K562 (cell line): ENCODE results near the gene PAF1. TPM values are rescaled to one million over a fixed set of nuclear protein-coding genes. Genes with fewer than 3 reads are reported as not detected.

Source experiments
- ATF1 ChIP-seq, 2 experiments: fragments of 450-650 bp in 1 of 2; IDR thresholded peaks; 2 replicates each; pipeline ENCODE4 v1.6.1; 2016; ENCODE audit warnings: missing compliant biosample characterization in 1 of 2, missing genetic modification characterization in 1 of 2
- CC2D1A ChIP-seq: fragments of 450-650 bp; IDR thresholded peaks from 2 replicates; pipeline ENCODE4 v1.6.1; 2017; ENCODE audit warnings: mild to moderate bottlenecking
- CCNT2 ChIP-seq: IDR thresholded peaks from 2 replicates; pipeline ENCODE4 v1.6.1; 2011; ENCODE audit warnings: borderline replicate concordance, low read depth, mild to moderate bottlenecking, moderate library complexity, mixed read lengths, low read length; ENCODE audit not compliant: insufficient read length; ENCODE audit errors: extremely low read depth
- E2F4 ChIP-seq: sonication (generic); formaldehyde crosslinking; IDR thresholded peaks from 2 replicates; pipeline ENCODE4 v1.8.0; 2022; ENCODE audit warnings: mild to moderate bottlenecking, low read depth, missing genetic modification reagents
- HCFC1 ChIP-seq: IDR thresholded peaks from 2 replicates; pipeline ENCODE4 v1.6.1; 2012; ENCODE audit warnings: low read depth, low read length, improper control_type of control experiment
- KAT7 ChIP-seq: sonication (generic); formaldehyde crosslinking; IDR thresholded peaks from 2 replicates; pipeline ENCODE4 v1.8.0; 2022; ENCODE audit warnings: missing genetic modification reagents, mild to moderate bottlenecking, borderline replicate concordance
- MBD2 ChIP-seq: sonication (generic); IDR thresholded peaks from 2 replicates; pipeline ENCODE4 v1.6.1; 2016; ENCODE audit warnings: low read depth, borderline replicate concordance
- PHF20 ChIP-seq: fragments of 450-650 bp; IDR thresholded peaks from 2 replicates; pipeline ENCODE4 v1.6.1; 2018; ENCODE audit not compliant: partially characterized antibody
- PHF21A ChIP-seq: fragments of 450-650 bp; IDR thresholded peaks from 2 replicates; pipeline ENCODE4 v1.6.1; 2017; ENCODE audit warnings: low read depth, borderline replicate concordance
- PML ChIP-seq: IDR thresholded peaks from 2 replicates; pipeline ENCODE4 v1.6.1; 2012; ENCODE audit warnings: low read length, inconsistent platforms
- PPARD ChIP-seq: fragments of 250-450 bp; sonication (Bioruptor Pico); IDR thresholded peaks from 2 replicates; pipeline ENCODE4 v1.8.0; 2022; ENCODE audit warnings: inconsistent platforms, mild to moderate bottlenecking, moderate library complexity
- RBFOX2 ChIP-seq: fragments of 200-400 bp; formaldehyde crosslinking; IDR thresholded peaks from 2 replicates; pipeline ENCODE4 v1.6.1; 2017; ENCODE audit warnings: low read depth, mild to moderate bottlenecking, low read length, moderate library complexity
- RBM22 ChIP-seq: fragments of 200-400 bp; formaldehyde crosslinking; IDR thresholded peaks from 2 replicates; pipeline ENCODE4 v1.6.1; 2018; ENCODE audit warnings: low read length, low read depth; ENCODE audit not compliant: poor library complexity, severe bottlenecking
- RUNX1 ChIP-seq: sonication (generic); IDR thresholded peaks from 2 replicates; pipeline ENCODE4 v1.6.1; 2016; ENCODE audit warnings: antibody characterized with exemption, low read depth
- SMAD3 ChIP-seq: fragments of 450-650 bp; formaldehyde crosslinking; conservative IDR thresholded peaks from 2 replicates; pipeline ENCODE4 v1.4.0; 2020; ENCODE audit warnings: mild to moderate bottlenecking
- STAT5A ChIP-seq: IDR thresholded peaks from 2 replicates; pipeline ENCODE4 v1.6.1; 2012; ENCODE audit warnings: low read length, inconsistent platforms, borderline replicate concordance
- ZNF253 ChIP-seq: fragments of 250-450 bp; sonication (Bioruptor Pico); conservative IDR thresholded peaks from 2 replicates; pipeline ENCODE4 v1.6.1; 2021; ENCODE audit warnings: mild to moderate bottlenecking
- polyA plus RNA-seq, 8 experiments: library from polyadenylated mRNA; depleted of rRNA in 4 of 8; stranded (reverse) in 5 of 8; unstranded in 3 of 8; fragments of >200 nt; fragmentation: Nextera tagmentation in 2 of 8; fragmentation: Illumina TruSeq in 1 of 8; extraction: Ambion mirVana in 2 of 8; extraction: Trizol in 1 of 8; gene quantifications; 2 replicates each; pipeline versions ENCODE4 v1.2.1 to v1.2.3, GENCODE V29; 2011 to 2014; ENCODE audit warnings: inconsistent platforms in 1 of 8, missing spikeins in 1 of 8
- total RNA-seq, 7 experiments: library from RNA; depleted of rRNA in 6 of 7; stranded (reverse); fragments of >200 nt in 6 of 7; fragmentation: Illumina TruSeq in 2 of 7; extraction: Trizol in 2 of 7; gene quantifications; 2 replicates each; pipeline versions ENCODE4 v1.2.1 to v1.2.3, GENCODE V29; 2011 to 2021; ENCODE audit warnings: low replicate concordance in 1 of 7
- TF ChIP-seq, protein P1 (sequence below): fragments of 250-450 bp; sonication (Bioruptor Pico); IDR thresholded peaks from 2 replicates; pipeline ENCODE4 v1.8.0; 2022; ENCODE audit warnings: inconsistent platforms
- TF ChIP-seq, protein P2 (sequence below), 2 experiments: IDR thresholded peaks; 2 replicates each; pipeline ENCODE4 v1.6.1; 2012; ENCODE audit warnings: improper control_type of control experiment in 2 of 2, low read depth in 2 of 2, low read length in 2 of 2, borderline replicate concordance in 1 of 2
- TF ChIP-seq, protein P3 (sequence below): sonication (generic); formaldehyde crosslinking; IDR thresholded peaks from 2 replicates; pipeline ENCODE4 v1.8.0; 2022; ENCODE audit warnings: missing genetic modification reagents, mild to moderate bottlenecking, borderline replicate concordance

Gene PAF1
- total and polyA plus RNA-seq, 9 of the 15 experiments (the other 6 are each of a cell fraction or from before 2014, with no cell fraction given) = 1.5 to 45.0 (median 33.8) TPM

DNA sequence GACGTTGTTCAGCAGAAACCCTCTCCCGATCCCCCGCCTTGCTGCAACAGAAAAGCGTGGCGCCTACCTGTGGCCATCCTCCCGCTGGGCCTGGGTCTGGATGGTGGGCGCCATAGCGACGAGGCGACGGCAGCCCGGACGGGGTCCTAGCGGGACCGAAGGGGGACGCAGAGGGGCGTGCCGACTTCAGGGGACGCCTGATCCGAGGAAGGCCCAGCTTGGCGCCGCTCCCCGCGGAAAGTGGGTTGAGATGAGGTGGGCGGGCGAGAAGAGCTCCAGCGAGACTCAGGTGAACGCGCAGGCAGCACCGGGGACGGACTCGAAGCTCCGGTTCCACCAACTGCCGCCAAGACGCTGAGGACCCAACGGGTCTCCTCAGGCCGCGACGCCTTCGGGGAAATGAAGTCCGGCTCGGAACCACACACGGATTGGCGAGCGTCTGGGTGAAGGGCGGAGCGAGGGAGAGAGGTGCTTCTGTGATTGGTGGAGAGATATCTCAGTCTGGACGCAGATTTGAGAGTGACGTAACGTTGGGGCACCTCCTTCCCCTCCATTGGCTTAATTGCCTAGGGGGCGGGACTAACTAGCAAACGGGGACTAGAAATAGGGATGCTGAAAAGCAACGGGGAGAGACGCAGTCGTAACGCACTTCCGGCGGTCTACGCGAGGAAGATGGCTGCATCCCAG lies at the start of gene PAF1, which contains the start of gene MED29 (continued):
- TF ChIP-seq, protein P1, sequence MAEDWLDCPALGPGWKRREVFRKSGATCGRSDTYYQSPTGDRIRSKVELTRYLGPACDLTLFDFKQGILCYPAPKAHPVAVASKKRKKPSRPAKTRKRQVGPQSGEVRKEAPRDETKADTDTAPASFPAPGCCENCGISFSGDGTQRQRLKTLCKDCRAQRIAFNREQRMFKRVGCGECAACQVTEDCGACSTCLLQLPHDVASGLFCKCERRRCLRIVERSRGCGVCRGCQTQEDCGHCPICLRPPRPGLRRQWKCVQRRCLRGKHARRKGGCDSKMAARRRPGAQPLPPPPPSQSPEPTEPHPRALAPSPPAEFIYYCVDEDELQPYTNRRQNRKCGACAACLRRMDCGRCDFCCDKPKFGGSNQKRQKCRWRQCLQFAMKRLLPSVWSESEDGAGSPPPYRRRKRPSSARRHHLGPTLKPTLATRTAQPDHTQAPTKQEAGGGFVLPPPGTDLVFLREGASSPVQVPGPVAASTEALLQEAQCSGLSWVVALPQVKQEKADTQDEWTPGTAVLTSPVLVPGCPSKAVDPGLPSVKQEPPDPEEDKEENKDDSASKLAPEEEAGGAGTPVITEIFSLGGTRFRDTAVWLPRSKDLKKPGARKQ (CRISPR knock-in tag) = no peak
- TF ChIP-seq CC2D1A (no peak), E2F4 (0 out of 2 replicates have a peak, but pooled peaks have one; percentile 75), PHF21A (0 out of 2 replicates have a peak, but pooled peaks have one; percentile 58), RBFOX2 (peak; percentile 96), PHF20 (peak; percentile 71), STAT5A (no peak), ATF1 (CRISPR knock-in tag; IDR thresholded peaks at IDR 0.05) (peak; percentile 76), ATF1 (tag; IDR thresholded peaks at IDR 0.05) (peak; percentile 98), PML (peak; percentile 67), CCNT2 (peak; percentile 59), HCFC1 (peak; percentile 90), SMAD3 (CRISPR knock-in tag) (no peak), RUNX1 (0 out of 2 replicates have a peak, but pooled peaks have one; percentile 35), ZNF253 (CRISPR knock-in tag) (no peak), PPARD (no peak), RBM22 (peak; percentile 80), MBD2 (peak; percentile 98), KAT7 (peak; percentile 80; the same call in 1 of the 2 replicates)
- TF ChIP-seq, protein P2, sequence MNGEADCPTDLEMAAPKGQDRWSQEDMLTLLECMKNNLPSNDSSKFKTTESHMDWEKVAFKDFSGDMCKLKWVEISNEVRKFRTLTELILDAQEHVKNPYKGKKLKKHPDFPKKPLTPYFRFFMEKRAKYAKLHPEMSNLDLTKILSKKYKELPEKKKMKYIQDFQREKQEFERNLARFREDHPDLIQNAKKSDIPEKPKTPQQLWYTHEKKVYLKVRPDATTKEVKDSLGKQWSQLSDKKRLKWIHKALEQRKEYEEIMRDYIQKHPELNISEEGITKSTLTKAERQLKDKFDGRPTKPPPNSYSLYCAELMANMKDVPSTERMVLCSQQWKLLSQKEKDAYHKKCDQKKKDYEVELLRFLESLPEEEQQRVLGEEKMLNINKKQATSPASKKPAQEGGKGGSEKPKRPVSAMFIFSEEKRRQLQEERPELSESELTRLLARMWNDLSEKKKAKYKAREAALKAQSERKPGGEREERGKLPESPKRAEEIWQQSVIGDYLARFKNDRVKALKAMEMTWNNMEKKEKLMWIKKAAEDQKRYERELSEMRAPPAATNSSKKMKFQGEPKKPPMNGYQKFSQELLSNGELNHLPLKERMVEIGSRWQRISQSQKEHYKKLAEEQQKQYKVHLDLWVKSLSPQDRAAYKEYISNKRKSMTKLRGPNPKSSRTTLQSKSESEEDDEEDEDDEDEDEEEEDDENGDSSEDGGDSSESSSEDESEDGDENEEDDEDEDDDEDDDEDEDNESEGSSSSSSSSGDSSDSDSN (IDR thresholded peaks at IDR 0.05; ENCODE audit: borderline replicate concordance in 1 of 2, low read depth in 2 of 2, low read length in 2 of 2) = 0 out of 4 replicates have a peak, but pooled peaks of 1 of the 2 experiments have one; percentile 37
- TF ChIP-seq, protein P3, sequence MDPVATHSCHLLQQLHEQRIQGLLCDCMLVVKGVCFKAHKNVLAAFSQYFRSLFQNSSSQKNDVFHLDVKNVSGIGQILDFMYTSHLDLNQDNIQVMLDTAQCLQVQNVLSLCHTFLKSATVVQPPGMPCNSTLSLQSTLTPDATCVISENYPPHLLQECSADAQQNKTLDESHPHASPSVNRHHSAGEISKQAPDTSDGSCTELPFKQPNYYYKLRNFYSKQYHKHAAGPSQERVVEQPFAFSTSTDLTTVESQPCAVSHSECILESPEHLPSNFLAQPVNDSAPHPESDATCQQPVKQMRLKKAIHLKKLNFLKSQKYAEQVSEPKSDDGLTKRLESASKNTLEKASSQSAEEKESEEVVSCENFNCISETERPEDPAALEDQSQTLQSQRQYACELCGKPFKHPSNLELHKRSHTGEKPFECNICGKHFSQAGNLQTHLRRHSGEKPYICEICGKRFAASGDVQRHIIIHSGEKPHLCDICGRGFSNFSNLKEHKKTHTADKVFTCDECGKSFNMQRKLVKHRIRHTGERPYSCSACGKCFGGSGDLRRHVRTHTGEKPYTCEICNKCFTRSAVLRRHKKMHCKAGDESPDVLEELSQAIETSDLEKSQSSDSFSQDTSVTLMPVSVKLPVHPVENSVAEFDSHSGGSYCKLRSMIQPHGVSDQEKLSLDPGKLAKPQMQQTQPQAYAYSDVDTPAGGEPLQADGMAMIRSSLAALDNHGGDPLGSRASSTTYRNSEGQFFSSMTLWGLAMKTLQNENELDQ (CRISPR knock-in tag) = no peak; the same call in 1 of the 2 replicates
